Dermis microvascular lymphatic vessel endothelial cell (primary cell): Measurements from ENCODE around the gene ADNP2. TPM values are rescaled to one million over a fixed set of nuclear protein-coding genes. Genes with fewer than 3 reads are reported as not detected.

Source experiments
- DNase-seq, 2 donors: peaks; one replicate each; pipeline versions ENCODE4 v3.0.0 to v3.0.0-alpha.2; 2010; ENCODE audit warnings: low read depth in 2 of 2
- total RNA-seq: library from RNA; depleted of rRNA; stranded (reverse); fragments of >200 nt; gene quantifications from 2 replicates; pipeline ENCODE4 v1.2.1, GENCODE V29; 2014

The ADNP2 gene
- total RNA-seq, 1 donor from 2014 or later, result 12.2 TPM

DNA sequence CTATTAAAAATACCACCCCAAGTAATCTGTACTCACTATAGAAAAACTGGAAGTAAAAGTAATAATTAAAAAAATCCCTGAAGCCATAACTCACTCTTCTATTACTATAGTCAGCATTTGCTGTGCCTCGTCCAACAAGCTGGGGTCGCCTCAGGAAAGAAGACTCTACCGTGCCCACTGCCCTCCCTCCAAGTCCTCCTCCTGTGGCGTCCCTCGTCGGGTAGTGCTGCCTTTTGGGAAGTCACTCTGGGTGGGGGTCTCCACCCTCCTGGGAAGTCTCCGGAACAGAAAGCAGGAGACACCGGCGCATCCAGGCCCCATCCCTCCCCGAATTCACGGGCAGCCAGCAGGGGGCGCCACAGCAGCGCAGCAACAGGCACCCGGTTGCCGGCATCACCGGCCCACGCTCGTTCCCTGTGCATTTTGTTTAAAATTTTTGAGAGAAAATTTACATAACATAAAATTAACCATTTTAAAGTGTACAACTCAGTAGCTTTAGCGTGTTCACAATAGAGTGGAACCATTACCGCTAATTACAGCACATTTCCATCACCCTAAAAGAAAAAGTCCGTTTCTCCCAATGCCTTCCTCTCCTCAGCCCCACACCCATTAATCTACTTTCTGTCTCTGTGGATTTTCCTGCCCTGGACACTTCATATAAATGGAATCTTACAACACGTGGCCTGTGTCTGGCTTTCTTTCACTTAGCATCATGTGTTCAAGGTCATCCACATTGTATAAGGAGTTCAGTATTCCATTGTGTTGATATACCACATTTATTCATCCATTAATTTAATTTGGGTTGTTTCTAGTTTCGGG is 62.2 kb downstream of the ADNP2 start:
- peak in 1 of 2 donors; percentile 33 for DNase-seq

DNA sequence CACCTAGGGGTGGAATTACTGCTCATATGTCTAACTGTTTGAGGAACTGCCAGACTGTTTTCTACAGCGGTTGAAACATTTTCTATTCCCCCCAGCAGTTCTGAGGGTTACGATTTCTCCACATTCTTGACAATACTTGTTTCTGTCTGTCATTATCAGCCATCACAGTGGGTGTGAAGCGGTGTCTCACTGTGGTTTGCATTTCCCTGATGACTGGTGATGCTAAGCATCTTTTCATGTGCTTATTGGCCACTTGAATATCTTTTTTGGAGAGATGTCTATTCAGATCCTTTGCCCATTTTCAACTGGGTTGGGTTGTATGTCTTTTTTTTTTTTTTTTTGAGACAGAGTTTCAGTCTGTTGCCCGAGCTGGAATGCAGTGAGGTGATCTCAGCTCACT is 63.0 kb downstream of the ADNP2 start:
- no peak for DNase-seq

DNA sequence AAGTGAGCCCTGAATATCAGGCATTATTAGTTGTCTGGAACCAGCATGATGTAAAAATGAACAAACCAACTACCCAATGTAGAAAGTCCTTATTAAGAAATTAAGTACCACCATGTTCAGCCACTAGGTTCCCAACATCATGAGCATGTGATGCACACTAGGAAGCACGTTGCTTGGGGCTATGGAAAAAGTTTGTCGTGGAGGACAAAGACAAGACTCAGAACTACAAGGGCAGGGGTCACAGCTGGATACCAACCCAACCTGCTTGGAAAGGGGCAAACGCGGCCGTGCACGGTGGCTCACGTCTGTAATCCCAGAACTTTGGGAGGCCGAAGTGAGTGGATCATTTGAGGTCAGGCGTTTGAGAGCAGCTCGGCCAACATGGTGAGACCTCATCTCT is 64.0 kb downstream of the ADNP2 start:
- no peak for DNase-seq

DNA sequence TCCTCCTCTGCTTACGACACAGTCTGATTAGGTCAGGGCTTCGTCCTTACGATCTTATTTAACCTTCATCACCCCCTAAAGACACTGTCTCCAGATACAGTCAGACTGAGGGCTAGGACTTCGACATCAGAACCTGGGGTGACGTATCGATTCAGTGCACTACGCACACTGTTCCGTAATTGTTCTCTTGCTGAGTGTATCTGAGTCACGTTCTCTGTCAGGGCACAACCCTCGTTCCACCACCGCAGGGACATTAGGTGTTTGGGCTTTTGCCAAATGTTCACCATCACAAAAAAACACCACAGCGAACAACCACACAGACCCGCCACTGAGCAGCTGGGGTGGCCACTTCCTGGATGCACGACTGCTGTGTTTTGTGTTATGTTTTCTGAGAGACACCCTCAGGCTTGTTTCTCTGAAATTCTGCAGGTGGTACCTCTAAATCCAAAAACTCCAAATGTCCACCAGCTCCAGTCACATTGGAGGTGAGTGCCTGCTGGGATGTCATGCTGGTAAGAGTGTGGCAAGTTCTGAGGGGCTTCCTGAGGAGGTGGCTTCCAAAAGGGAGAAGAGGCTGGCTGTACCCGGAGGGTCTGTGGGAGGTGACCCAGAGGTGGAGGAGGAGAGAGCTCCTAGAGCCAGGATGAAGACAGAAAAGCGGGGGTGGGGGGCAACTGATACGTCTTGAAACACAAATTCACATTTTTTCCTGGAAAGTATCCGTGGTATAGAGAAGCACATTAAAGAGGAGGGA is 66.6 kb downstream of the ADNP2 start:
- no peak for DNase-seq

DNA sequence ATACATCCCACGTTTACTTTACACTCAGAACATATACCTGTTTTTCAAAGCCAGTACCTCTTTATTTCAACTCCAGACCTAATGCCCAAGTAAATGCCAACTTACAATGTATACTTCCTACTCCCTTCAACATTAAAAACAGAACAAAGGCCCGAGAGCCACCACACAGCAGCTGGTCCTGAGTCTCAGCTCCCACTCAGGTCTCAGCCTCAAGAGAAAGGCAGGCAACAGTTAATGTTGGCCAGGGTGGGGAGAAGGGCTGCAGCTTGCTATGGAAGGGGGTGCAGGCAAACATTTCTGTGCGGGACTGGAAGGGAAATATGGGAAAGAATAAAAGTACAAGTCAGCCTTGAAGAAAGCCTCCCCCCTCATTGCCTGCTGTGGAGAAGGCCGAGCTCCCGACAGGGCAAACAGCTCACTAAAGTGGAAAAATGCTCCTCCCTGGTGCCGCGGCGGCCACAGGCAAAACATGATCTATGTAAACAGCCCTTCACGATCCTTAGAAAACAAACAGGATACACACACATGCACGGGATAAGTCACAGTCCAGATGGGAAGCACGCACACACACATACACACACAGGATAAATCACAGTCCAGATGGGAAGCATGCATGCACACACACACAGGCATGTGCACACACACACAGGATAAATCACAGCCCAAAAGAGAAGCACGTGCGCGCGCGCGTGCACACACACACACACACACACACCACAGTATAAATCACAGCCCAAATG is 67.4 kb downstream of the ADNP2 start:
- peak; percentile 12 to 63 for DNase-seq

DNA sequence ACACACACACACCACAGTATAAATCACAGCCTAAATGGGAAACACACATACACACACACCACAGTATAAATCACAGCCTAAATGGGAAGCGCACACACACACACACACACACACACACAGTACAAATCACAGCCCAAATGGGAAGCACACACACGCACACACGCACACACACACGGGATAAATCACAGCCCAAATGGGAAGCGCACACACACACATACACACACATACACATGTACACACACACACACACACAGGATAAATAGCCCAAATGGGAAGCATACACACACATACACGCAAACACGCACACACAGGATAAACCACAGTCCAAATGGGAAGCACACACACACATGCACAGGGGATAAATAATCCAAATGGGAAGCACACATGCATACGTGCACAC is 68.1 kb downstream of the ADNP2 start:
- DNase-seq, result no peak

DNA sequence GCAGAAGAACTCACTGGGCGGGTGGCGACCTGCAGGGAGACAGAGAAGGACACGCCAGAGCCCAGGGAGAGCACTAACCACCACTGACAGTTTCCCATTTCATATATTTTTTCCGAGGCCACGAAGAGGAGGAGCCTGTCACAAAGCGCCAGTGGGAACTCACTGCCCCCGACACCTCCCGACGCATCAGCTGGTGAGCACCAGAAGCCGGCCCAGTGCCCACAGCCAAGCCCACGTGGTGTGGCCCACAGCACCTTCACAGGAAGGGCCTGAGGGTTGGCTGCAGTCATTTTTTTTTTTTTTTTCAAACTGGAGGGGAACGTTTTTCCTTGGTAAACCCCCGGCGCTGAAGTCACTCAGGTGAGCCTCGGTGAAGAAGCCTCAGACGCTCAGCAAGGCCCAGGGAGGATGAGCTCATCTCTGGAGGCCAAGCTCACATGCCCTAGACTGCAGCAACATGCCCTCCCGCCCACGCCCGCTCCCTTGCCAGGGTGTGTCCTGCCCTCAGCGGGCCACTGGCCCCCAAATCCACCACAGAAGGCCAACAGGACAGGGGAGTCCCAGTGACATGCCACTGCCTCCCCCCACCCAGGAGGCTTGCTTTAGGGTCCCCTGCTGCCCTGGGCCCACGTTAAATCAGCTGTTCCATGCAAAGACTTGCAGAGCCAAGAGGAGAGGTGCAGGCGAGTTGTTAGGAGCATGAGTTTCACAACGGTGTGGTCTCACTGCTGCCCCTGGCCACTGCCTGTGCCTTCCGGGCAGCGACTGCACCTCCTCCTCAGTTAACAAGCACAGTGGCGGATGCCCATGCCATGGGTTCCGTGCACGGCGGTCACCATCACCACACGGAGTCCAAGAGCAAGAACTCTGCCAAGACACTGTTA is 70.1 kb downstream of the ADNP2 start:
- no peak for DNase-seq

DNA sequence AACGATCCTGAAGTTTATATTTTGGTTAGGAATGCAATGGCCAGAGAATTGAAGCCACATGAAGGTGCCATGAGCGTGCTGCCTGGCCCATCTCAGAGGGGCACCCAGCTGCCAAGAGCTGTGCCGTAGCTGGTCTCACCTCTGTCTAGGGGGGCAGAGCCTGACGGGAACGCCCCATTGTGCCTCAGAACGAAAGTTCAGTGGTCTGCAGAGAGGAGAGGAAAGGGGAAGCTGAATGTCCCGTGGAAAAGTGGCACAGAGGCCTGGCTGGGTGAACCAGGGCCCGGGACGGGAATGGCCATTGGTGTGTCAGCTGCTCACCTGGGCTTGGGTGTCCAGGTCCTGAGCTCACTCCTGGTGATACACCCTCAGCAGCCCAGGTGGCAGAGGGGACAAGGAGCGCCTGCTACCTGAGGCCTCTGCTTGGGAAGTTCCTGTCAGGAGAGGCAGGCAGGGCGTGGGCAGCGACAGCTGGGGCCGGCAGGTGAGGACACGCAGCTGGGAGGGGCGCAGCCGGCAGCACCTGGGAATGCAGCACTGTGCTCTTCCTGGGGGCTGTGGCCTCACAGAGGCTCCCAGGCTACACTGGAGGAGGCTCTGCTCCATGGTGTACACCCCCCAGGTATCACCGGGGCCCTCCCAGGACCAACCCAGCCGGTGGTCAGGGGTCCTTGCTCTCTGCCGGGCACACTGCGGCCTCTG is 70.9 kb downstream of the ADNP2 start:
- DNase-seq, result no peak

DNA sequence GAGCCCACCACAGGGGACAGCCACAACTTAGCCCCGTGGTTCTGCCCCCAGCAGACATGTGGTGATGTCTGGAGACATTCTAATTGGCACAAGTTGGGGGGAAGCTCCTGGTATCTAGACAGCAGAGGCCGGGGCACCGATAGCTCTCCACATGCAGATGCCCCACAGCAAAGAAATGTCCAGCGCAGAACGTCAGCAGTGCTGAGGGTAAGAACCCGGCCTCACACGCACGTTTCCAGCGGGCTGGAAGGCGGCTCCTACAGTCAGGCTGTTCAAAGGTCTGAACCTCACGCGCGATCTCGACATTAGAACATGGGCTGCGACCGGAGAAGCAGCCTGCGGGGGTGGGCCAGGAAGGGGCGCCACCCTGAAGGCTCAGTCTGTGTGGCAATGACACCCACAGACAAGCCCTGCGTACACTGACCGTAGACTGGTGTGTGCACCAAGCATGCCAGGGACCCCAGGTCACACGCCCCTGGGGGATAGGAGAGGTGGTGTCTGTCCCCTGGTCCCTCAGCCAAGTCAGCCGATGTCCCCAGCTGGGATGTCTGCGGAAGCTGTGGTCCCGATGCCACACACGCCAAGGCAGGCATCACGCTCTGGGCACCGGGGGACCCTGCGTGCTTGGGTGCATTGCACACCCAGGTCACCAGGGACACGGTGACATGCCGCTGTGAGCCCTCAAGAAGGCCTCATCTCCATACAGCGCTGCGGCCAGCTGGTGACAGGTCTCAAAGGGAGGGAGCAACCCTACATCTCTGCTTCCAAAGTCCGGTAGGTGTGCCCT is 71.9 kb downstream of the ADNP2 start:
- no peak for DNase-seq

DNA sequence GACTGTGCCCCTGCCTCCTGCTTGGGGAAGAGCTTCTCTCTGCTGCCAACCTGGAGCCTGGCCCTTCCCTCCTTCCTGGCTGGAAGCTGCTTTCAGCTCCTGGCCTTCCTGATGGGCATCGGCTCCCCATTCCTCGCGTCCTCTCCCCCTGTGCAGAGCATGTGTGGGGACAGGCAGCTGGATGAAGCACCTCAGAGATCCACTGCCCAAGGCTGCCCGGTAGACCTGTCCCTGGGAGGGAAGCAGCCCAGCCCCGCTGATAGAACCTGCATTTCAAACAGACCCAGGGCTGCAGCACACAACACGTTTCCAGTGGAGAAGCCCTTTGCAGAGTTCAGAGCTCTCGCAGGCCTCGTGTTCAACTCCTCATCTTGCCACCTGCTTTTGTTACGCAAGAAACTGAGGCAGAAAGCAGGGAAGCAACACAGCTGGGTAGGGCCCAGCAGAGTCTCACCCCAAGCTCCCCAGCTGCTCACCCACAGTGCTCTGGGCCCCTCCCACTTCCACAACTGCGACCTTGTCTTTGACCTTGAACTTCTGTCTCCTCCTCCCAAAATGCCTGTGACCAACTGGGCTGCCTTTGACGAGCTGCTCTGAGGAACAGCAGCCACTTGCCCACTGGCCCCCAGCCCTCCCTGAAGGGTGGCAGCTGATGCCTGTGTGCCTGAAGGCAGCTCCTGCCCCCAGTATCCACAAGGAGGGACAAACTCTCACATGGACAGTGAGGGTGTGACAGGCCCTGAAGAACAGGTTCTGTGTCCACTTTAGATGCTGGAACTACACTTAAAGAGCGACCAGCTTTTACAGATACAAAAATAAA is 72.8 kb downstream of the ADNP2 start:
- no peak for DNase-seq

DNA sequence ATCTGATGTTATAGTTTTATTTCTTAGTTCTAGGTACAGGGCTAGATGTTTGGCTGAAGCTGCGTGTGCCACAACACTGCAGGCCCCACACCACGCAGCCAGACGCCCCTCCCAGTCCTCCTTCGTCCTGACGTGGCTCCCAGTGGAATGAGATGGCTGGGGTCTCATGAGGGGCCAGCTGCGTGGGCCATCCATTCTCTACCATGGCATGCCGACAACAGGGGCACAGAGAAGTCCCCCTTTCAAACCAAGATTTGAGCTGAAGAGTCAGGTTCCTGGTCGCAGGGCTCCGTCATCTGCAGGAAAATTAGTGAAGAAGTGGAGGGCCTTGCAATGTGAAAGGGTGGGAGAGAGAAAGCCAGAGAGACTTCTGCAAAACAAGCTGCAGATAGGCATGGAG is 73.8 kb downstream of the ADNP2 start:
- DNase-seq, result no peak

DNA sequence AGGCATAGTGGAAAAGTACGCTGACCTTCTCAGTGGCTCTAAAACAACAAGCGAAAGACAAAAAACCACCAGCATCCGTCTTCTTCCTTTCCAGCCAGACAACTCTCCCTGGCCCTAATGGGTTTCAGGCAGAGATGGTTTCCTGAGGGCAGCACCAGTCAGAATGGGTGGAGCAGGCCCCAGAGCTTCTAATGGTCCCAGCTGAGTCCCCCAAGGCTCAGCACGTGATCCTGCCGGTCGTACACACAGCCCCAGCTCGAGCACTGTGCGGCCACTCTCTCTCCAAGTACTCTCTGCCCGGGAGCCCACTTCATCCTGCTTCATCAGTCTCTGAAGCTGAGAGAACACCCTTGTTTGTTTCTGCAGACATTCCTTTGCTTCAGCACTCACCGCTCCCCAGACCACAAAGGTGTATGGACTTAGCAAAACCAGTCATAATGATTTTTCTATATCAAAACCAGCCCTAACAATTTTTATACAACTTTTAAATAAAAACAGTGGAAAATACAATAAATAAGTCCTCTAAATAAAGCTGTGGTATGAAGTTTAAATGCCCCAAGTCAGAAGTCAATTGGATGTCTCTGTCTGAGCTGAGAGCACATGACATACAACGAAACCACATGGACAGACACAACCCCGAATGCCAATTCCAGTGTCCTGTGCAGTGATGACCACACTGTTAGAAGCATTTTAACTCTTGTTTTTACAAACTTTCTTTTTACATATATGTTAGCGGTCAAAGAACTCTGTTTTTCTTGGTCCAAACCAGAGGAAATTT is 74.4 kb downstream of the ADNP2 start:
- peak; percentile 40 to 64 for DNase-seq

DNA sequence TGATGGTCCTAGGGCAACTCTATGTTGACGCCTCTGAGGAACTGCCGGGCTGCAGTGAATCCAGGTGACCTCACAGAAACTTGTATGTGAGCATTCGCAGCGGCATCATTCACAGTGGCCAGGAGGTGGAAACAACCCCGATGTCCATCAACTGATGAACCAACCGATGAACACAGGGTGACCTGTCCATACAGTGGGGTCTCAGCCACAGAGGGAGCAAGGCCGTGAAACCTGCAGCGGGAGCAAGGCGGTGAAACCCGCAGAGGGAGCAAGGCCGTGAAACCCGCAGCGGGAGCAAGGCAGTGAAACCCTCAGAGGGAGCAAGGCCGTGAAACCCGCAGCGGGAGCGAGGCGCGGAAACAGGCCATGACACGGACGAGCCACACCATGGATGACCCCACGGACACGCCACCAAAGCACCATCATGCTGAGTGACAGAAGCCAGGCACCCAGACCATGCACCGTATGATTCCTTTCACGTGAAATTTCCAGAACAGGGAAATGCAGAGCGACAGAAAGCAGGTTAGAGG is 75.2 kb downstream of the ADNP2 start:
- no peak for DNase-seq

DNA sequence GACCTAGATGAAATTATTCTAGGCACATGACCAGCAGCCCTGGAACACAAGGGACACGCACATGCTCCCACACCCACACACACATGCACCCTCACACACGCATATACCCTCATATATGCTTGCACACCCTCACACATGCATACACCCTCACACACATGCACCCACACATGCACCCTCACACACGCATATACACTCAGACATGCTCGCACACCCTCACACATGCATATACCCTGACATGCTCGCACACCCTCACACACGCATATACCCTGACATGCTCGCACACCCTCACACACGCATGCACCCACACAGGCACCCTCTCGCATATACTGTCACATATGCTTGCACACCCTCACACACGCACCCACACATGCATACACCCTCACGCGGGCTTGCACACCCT is 76.5 kb downstream of the ADNP2 start:
- no peak for DNase-seq

DNA sequence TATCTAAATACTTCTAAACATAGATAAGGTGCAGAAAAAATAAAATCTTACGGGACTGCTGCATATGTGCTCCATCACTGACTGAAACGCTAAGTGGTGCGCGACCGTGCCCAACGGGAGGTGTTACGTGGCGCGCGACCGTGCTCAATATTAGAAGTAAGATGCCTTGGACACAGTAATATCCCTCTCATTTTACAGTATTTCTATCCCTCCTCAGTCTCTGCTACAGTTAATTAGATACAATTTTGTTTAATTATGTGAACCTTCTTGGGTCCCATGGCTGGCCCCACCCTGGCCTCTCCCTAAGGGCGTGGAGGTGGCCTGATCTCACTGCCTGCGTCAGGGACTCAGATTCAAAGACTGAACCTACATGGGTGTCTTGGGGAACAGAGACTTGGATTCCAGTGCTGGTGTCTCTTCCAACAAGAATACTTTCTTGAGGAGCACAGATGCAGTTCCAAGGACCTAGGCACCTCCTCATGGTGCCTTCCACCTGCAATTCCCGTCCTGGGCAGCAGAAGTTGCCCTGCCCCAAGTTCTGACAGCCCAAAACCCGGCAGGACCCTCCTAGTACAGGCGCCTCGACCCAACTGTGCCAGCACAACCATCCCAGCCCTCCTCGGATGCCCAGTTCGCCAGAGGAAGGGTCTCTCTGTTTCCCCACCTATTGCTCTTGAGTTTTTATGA is 79.0 kb downstream of the ADNP2 start:
- DNase-seq, result no peak

DNA sequence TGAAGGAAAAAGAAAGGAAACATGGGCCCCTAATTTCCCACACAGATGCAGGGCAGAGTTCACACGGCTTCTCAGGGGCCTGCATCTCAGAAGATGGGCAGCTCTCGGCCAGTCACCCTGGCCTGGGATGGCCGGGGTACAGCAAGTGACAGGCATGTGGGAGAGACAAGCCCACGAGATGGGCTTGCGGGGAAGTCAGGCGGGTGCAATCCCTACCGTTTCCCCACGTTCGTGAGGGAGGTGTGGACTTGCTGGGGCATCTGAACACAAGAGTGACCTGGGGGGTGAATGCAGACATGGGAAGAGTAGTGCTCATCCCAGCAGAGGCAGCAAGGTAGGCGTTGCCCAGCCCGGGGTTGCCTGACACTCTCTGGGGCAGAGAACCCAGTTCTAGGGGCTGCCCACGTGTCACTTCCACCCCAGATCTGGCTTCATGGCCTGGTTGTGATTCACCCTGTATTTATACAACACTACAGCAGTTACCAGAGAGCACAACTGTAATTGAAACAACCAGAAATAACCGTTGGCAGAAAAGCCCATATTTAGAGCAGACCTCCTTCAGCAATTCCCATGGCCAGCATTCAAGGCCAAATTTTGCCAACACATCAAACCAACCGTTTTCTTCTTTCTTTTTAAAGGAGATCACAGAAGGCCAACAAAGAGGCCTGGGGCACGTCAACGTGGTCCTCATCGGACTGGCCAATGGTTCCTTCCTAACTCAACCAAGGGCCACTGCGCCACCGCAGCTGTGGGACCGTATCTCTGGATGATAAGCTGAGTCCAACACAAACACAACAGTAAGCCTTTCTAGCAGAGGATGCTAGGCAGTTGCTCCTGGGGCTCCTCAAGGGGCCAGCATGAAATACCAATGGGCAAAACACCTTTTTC is 79.8 kb downstream of the ADNP2 start:
- DNase-seq, result no peak
